HL-60/S4 treated with retinoic acid at 250 ng/mL for 4 days and 3 days (cell line): ENCODE data around the gene OR13F1.
"Not testable (repeated sequence)": the region's sequence is repeated elsewhere in the genome, so short reads cannot be mapped to it uniquely, and the experiment has no call there.

Experiments used
- in situ Hi-C: fragments of 300-500 bp; cut with MboI; formaldehyde crosslinking; loops from 2 replicates; pipeline ENCODE4 v1.7.0; 2022; ENCODE audit warnings: low sequenced_read_pairs

The OR13F1 gene, protein sequence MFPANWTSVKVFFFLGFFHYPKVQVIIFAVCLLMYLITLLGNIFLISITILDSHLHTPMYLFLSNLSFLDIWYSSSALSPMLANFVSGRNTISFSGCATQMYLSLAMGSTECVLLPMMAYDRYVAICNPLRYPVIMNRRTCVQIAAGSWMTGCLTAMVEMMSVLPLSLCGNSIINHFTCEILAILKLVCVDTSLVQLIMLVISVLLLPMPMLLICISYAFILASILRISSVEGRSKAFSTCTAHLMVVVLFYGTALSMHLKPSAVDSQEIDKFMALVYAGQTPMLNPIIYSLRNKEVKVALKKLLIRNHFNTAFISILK

DNA sequence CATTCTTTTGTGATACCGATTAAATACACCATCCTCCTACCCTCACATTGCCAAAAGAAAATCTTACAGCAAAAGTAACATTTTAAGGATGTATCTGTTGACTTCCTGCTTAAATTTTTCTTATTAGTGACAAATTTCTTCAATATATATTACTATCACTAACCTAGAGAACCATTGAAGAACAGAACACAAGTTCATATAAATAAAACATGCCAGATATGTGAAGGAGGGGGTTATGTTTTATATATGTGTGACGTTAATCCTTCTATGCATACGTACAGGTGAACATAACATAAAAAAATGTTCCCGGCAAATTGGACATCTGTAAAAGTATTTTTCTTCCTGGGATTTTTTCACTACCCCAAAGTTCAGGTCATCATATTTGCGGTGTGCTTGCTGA lies at the start of gene OR13F1:
OR13F1 (plus strand) TSS at position 301 of the 400 bp plus-strand sequence; CDS start at position 301, 0 bp downstream.
- in situ Hi-C loops = no loop called here

DNA sequence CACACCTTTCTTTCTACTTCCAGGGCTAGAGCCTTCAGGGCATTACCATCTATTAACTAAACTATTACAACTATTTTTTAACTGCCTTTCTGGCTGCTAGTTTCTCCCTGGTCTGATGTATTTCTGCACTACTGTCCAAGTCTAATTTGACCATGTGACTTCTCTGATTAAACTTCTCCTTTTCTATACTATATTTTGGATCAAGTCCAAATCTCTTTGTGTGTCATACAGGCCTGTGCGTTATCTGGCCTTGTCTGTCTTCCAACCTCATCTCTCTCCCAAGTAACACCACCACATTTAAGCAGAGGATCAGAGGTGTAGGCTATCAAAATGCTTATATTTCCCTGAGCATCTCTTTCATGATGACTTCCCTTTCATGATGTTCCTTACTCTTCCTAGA lies 47.2 kb upstream of the OR13F1 start:
- in situ Hi-C loops = no loop called here

DNA sequence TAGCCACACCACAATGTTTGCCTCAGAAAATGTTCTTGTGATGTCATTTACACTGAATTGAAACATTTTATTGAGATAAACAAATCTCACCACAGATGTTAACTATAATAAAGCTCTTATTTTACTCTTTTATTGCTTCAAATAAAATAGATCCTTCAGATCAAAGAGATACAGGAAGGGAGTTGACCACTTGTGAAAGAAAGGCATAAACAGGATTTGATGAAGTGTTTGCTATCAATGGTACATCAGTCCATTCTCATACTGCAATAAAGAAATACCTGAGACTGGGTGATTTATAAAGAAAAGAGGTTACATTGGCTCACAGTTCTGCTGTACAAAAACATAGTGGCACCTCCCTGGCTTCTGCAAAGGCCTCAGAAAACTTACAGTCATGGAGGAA lies 40.2 kb upstream of the OR13F1 start:
- in situ Hi-C loops = no loop called here

DNA sequence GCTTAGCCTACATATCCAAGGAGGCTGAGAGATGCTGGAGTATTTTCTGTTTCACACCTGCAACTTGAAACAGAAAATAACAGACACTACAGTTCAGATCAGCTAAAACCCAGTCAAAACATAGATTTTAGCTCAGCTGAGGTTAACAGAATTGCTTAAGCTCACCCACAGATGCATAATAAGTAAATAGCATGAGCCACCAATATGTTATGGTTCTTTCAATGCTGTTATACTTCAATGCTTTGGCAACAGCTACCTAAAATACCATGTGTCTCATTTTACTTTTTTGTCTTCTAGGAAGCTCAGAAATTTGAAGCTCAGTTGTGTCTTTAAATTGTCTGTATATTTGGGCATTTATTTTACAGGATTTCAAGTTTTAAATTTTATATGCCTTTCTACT lies 35.8 kb upstream of the OR13F1 start:
- in situ Hi-C loops = no loop called here

DNA sequence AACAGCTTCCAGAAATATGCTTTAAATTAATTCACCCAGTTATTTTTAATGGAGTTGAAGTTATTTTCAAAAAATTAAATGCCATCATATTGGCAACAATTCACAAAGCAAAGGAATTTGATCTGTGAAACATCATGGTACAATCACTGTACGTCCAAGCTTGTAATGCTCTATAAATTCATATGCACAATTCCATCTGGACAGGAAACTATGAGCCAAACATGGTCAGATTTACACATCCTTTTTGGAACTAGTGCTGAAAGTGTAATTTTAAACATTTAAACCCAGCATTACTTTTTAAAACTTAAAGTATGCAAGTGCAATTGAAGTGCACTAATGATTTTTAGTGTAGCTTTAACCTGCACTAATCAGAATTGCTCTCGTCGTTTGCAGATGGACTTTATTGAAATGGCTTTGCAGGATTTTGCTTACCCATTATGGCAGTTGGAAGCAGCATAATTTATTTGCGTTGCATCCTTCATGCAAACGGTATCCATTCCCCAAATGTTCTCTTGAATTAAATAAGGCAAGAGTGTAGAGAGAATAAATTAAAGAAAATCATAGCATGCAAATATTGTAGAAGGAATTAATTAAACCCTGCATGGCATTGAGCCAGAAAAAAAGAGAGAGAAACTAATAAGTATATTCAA lies 21.0 kb upstream of the OR13F1 start:
- in situ Hi-C loops = no loop called here

DNA sequence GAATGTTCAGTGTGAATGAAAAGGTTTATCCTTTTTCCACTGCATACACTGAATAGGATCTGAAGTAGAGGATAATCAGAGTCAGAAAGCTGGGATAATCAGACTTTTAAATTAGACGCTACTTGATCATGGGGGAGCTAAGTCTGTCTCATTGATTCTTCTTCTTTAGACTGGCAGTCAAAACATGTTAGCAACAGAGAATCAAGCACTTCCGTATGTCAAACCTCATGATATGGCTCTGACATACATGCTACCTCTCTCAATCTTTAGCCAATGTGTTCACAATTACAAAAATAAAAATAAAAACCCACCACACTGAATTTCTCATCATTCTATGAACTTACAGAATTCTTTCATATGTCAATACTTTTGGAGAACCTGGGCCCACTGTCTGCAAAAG lies 19.0 kb upstream of the OR13F1 start:
- in situ Hi-C loops = no loop called here

DNA sequence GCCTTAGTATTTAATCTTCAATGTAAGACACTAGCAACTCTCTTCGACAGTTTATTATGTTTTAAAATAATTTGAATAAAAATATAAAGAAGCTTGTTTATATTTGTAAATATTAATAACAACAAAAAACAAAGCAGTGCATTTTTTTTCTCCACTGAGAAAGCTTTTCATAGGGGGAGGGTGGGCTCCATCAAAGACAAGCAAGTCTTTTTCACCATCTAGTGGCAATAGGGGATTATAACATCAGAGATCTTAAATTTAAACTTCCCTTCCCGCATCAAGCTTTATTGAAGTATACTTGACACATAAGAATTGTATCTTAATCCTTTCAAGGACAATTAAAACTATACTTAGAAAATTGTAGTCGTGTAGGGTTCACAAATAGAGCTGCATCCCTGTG lies 9.3 kb upstream of the OR13F1 start:
- in situ Hi-C loops = no loop called here

DNA sequence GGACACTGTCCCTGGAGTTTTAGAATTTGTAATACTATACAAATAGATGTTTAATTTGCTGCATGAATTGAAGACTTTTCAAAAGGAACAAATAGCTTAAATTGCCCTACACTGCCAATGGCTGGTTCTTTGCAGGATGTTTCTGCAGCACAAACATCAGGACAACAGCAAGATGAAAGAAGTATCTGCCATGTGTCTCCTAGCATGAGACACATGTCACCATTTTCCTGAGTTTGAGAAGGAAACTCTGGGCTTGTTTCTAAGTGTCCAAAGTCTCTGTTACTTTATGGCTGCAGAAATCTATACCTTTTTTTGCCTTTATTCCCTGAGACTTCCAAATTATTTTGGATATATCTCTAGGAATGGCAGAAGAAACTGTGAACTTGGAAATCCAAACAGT lies 623 bp upstream of the OR13F1 start:
- in situ Hi-C loops = no loop called here

DNA sequence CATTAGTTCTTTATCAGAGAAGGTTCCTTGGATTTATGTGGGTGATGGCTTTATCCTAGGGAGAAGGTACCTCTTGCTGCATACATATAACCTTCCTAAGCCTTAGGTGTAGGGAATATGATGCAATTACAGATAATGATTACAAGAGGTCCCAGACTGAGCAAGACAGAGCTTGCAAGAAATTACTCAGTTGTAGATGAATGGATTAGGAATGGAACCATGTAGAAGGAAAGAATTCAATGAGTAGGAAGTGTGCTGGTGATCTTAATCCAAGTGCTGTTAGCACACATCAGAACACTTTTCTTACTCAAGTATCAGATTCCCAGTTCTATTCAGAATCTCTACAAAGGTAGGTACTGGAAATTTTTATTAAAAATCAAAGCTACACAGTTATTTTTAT lies 2.5 kb downstream of the OR13F1 start:
- in situ Hi-C loops = no loop called here

DNA sequence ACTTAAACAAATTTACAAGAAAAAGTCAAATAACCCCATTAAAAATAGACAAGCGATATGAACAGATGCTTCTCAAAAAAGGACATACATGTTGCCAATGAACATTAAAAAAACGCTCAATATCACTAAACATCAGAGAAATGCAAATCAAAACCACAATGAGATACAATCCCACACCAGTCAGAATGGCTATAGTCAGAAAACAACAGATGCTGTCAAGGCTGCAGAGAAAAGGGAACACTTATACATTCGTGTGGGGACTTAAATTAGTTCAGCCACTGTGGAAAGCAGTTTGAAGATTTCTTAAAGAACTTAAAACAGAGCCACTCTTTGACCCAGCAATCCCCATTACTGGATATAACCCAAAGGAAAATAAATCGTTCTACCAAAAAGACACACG lies 10.8 kb downstream of the OR13F1 start:
- in situ Hi-C loops = no loop called here

DNA sequence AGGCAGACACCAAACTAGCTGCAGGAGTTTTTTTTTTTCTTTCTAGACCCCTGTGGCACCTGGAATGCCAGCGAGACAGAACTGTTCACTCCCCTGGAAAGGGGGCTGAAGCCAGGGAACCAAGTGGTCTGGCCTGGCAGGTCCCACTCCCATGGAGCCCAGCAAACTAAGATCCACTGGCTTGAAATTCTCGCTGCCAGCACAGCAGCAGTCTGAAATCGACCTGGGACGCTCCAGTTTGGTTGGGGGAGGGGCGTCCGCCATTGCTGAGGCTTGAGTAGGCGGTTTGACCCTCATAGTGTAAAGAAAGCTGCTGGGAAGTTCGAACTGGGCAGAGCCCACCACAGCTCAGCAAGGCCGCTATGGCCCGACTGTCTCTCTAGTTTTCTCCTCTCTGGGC lies 16.2 kb downstream of the OR13F1 start:
- in situ Hi-C loops = not testable (repeated sequence)

DNA sequence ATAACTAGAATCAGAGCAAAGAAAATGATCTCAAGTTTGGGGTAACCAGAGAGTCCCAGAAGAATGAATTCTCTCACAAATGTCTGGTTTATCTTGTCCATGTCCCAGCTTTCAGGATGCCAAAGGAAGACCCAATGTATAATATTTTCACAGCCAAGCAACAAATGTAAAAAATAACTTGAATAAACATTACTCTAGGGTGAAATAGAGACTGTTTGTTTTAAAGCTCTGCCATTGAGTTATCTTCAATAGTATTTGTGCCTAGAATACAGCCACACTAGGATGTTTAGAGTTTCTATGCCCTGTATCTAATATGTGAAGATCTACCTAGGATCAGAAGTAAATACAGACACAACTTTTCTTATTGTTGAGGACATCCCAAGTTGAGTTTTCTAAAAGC lies 23.0 kb downstream of the OR13F1 start, which contains the start of gene OR13C4:
OR13C4 (minus strand) TSS at position 101 of the 400 bp plus-strand sequence; CDS start at position 101, 0 bp downstream.
- in situ Hi-C loops = no loop called here

DNA sequence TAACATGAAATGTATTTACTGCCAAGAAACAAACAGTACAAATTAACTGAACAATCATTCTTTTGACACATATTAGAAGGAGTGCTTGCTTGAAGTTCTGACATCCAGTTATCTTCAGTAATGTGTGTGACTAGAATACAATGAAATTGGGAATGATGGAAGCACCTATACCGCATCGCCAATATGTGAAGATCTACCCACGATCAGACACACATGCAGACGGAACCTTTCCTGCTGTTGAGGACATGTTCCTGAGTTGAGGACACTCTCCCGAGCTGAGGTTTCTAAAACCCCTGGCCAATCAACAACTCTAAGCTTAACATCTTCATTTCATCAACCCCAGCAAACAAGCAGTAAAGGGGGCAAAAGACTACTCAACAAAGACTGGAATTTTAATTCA lies 32.7 kb downstream of the OR13F1 start, which contains the start of gene OR13C3:
OR13C3 (minus strand) TSS at position 101 of the 400 bp plus-strand sequence. CDS start 133 bp downstream, outside the sequence.
- in situ Hi-C loops = no loop called here

DNA sequence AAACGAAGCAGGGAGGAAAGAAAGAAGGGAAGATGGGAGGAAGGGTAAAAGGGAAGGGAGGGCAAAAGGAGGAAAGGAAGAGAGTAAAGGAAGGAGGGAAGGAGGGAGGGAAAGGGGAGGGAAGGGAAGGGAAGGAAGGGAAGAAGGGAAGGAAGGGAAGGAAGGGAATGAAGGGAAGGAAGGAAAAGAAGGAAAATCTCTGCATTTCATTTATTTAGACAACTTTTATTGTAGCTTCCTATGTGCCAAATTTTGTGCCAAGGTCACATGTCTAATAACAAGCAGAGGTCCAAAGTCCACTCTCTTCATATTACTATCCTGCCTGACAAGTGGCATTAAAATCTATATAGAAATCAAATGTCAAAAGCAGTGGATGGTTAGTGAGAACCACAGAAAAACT lies 35.2 kb downstream of the OR13F1 start:
- in situ Hi-C loops = no loop called here

DNA sequence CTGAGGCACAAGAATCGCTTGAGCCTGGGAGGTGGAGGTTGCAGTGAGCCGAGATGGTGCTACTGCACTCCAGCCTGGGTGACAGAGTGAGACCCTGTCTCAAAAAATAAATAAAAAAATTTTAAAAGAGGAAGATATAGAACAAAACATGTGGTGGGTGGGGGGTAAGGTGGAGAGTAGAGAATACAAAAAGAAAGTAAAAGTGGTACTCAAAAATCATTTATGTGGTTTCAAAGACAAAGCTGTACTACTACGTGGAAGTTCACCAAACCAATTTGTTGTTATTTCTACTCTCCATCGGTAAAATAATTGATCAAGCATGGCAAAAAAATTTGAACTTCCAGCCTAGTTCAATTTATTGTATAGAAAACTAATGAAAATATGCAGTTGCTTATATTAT lies 40.6 kb downstream of the OR13F1 start:
- in situ Hi-C loops = no loop called here

DNA sequence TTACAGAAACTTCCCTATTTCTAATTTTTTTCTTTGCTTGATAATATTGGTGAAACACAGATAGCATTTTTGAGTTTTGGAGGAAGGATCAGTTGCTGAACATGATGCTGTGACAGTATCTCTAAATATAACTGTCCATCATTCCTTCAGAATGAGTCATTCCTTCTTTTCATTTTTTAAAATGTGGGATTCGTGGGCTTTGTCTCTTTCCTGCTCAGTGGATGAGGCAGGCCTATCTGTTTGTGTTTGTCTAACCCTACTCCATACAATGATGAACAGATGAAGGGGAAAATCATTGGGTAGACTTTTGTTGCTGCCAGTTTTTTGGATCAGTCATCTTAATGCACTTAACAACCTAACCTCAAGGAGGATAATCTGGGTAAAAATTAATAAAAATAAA lies 49.2 kb downstream of the OR13F1 start:
- in situ Hi-C loops = no loop called here
